Dedifferentiated amniotic fluid mesenchymal stem cell (primary cell): ENCODE measurements around the gene ZBED4.
A peak's percentile ranks its signal among the peaks of the same experiment; 100 is the strongest.

Experiments
- DNase-seq: peaks from one replicate; pipeline ENCODE4 v3.0.0-alpha.2; 2016; ENCODE audit errors: extremely low spot score

The ZBED4 gene

DNA sequence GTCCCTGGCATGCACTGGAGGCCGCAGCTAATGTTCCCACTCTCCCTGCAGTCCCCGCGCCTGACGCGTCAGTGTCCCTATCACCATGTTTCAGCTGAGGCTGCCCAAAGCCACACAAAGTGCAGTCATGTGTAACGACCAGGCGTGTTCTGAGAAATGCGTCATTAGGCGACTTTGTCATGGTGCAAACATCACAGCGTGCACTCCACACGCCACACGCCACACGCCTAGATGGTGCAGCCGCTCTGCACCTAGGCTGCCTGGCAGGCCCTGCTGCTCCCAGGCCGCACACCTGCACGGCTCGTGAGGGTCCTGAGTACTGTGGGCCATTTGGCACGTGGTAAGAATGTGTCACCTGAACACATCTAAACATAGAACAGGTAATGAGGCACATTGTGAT, 67.2 kb downstream of the ZBED4 start:
- no peak for DNase-seq

GRCh38 chr22:49921508-49922278, 68.0 kb downstream of the ZBED4 start:
- no peak for DNase-seq

GRCh38 chr22:49922484-49922883, 68.8 kb downstream of the ZBED4 start:
- DNase-seq = no peak

- no peak for DNase-seq
Observed at GRCh38 chr22:49922926-49923325, 69.3 kb downstream of the ZBED4 start.

- DNase-seq = no peak
Observed at GRCh38 chr22:49923445-49923844, 69.8 kb downstream of the ZBED4 start.

DNA sequence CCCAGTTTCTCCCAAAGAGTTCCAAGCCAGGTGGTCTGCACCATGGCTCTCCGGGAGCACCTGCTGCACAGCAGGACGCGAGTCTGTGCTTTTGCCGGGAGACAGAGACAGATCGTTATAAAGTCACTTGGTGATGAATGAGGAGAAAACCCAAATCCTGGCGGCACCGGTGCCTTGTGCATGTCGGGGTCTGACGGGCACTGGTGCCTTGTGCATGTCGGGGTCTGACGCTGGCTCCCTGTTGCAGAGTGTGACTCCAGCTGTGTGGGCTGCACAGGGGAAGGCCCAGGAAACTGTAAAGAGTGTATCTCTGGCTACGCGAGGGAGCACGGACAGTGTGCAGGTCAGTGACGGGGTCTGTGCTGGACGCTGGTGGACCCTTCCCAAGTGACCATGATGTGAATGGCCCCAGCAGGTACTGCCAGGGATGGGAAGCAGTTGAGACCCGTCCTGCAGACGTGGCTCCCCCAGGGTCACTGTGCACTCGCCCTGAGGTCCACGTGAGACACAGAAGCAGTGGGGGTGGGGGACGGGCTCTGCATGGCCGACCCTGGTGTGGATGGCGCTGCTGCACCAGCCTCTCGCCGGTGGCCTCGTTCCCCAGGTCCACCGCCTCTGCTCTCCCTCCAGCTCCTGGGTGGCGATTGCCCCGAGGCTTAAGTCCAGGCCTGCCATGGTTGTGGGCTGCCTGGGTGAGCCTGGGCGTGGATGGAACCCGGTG, 70.6 kb downstream of the ZBED4 start:
- no peak for DNase-seq

DNA sequence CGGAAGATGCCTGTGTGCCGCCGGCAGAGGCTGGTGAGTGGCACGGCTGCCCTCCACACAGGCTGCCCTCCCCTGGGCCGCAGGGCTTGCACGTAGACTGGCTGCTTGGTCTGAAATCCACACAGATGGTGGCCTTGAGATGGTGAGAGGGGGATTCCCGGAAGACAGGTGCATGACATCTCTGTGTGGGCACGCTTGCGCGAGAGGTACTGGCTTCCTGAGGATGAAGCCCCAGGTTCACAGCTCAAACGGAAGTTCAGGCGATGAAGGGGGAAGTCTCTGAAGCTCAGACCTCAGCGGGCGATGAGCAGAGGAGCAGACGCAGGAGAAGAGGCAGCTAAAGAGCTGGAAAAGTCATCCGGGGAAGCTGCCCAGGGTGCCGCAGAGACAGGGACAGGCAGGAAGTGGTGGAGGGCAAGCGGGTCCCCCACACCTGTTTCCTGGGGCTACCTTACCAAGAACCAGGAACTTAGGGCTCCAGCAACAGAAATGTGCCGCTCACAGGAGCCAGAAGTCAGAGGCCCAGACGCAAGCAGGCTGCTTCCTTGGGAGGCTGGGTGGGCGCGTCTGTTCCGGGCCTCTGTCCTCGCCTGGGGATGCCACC, 72.0 kb downstream of the ZBED4 start:
- no peak for DNase-seq

- DNase-seq = no peak
Observed at GRCh38 chr22:49926916-49927315, 73.3 kb downstream of the ZBED4 start.

- DNase-seq = no peak
Observed at GRCh38 chr22:49927483-49928184, 74.0 kb downstream of the ZBED4 start.

- DNase-seq = no peak
Observed at GRCh38 chr22:49928185-49928495, 74.5 kb downstream of the ZBED4 start.

DNA sequence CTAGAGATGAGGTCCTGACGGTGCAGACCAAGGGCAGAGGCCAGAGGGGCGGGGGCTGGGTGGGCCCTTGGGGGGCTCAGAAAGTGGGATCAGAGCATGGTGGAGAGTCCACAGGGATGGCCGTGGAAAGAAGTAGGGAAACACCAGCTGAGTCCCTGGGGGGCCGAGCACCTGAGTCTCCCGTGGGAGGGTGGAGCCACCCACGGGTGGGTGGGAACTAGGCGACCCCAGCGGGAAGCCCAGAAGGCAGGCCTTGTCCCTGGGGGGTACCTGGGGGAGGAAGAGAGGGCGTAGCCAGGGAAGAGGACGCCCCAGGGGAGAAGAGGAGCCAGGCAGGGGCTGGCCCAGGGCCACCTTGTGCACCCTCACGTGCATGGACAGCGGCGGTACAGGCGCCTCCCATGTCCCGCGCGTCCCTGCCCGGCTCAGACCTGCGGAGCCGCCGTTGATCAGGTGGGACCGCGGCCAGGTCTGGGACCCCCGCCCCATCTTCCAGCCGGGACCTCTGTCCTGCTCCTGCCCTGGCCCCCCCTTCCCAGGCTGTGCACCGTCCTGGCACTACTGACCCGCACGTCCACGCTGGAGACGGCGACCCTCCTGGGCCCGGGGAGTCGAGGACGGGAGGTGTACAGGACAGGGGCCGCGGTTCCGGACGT, 75.0 kb downstream of the ZBED4 start:
- DNase-seq = no peak

- no peak for DNase-seq
Observed at GRCh38 chr22:49929211-49929979, 75.8 kb downstream of the ZBED4 start.

DNA sequence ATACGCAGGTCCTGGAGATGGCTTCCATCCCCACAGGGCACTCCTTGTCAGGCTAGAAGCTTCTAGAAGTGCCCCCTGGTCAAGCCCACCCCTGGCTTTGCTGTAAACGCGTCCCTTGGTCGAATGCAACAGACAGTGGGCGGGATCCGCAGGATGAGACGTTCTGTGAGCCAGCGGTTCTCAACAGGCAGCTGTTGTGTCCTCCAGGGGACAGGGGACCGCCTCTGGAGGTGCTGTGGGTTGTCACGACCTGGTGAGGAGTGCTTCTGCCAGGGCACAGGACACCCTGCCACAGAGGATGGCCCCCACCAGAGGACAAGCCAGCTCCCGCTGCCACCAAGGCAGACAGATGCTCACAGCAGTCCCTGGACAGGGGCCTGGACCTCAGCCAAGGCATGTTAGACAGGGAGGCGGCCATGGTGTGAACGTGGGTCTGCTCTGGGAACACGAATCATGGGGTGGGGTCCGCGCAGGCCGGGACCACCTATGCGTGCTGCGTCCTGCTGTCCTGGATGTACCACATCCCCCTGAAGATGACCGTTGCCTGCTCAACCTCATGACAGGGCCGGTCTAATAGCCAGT, 76.4 kb downstream of the ZBED4 start:
- DNase-seq = no peak

DNA sequence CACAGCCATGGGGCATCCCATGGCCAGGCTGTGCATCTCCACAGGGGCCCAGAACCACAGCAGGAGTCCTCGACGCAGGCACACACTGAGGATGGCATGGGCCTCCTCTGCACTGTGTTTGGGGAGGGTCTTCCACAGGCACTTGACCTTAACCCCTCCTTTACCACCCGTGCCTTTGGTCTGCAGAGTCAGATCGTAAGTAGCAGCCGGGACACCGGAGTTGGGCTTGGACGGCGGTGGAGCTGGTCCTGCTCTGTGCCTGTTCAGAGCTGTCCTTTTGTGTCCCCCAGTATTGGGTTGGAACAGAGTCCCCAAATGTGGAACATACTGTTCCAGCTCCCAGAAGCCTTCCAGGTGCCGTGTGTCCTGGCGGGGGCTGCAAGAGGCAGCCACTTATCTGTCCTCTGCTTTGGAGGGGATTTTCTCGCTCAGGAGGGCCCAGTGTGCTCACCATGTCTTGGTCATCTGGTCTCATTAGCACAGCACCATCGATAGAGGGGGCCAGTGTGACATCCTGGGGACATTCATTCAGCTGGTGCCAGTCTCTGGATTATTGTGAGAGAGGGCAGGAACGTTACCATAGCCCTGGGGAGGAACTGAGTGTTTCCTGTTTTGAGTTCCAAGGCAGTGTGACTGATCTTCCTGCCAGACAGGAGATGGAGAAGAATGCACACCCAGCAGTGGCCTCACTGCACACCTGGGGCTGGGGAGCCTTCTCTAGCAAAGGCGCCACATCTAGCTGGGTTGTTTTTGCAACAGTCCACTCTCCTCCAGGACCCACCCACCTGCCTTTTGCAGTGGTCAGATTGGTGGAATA, 77.2 kb downstream of the ZBED4 start:
- DNase-seq = peak; percentile 46

DNA sequence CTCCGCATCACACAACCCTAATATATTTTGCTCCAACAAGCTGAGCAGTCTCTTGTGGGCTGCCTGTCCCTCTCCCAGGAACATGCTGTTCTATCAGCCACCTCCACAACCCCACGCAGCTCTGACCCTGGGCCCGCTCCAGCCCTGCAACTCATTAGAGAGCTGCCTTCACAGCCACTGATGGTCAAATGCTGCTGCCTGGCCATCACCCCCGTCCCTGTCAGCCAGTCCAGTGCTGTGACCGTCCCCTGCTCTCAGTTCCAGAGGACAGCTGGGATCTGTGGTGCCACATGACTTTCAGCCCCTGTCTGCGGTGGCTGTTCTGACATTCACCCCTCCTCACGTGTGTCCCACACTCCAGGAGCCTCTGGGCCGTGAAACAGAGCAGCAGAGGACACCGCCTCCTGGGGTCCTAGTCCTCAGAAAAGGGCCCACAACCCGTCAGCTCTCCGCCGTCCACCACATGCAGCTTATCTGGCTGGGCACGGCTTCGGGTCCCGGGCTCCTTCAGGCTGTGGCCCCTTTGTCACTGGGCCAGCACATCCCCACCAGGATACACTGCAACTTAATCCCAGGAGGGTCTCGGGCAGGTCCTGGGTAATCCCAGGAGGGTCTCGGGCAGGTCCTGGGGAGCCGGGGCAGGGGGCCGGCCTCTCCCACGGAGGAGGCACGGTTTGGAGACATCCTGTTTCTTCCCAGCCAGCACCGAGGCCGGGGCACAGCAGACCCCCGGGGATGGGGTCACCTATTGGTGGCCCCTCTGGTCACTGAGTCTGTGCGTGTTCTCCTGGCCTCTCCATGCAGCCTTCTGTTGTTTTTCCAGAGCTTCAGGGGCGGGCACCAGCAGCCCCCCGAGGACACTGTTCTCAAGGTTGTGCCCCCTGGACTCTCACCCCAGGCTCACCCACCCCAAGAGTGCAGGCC, 79.9 kb downstream of the ZBED4 start:
- DNase-seq = no peak

DNA sequence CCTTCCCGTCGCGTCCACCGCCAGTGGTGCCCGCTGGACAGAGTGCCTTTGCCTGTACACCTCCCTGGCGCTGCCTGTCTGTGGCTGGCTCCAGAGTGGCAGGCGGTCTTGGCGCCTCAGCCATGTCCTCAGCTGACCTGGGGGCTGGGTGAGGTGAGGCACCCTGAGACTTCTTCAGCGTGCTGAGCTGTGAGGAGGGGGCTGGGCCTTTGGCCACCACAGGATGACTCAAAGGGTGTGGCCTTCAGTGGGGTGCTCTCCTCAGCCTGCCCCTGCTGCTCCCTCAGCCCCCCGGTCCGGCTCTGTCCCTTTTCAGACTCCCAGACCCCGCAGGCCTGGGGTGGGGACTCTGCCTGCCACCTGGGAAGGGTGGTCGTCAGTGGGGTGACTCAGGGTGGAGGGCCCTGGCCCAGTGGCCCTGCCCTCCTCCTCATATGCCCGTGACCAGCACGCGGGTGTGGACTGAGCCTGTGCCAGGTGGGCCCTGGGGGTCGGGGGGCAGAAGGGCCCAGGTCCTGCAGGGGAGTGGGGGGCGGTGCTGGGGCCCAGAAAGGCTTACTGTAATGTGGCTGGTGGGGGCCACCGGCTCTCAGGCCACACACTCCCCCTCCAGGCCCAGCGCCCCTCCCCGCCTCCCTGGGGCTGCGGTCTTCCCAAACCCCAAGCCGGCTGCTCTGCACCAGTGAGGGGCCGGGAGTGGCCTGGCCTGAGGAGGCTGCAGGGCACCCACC, 80.7 kb downstream of the ZBED4 start:
- DNase-seq = no peak

DNA sequence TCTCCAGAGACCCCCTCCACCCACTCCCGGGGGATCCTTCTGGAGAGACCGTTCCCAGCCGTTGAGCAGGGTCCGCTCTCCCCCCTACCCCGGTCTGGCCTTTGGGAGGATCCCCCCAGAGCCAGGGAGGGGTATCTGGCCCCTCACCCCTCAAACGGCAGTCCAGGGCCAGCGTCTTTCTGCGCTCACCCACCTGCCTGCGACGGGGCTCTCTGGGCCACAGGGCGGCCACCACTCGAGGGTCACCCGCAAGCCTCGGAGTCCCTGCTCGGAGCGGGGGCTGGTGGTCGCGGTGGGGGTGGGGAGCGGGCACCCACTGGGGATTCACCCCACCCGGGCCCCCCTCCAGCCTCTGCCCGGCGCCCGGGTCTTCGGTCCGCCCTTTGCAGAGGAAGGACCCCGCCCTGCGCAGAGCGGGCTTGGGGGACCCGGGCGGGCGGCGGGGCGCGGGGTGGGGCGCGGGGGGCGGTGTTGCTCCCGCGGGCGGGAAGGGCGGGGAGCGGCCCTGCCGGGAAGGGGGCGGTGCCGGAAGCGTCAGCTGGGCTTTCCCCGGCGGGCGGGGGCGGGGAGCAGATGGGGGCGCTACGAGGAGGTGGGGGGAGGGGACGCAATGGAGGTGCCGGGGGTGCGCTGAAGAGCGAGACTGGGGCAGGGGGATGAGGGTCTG, 81.4 kb downstream of the ZBED4 start:
- no peak for DNase-seq

DNA sequence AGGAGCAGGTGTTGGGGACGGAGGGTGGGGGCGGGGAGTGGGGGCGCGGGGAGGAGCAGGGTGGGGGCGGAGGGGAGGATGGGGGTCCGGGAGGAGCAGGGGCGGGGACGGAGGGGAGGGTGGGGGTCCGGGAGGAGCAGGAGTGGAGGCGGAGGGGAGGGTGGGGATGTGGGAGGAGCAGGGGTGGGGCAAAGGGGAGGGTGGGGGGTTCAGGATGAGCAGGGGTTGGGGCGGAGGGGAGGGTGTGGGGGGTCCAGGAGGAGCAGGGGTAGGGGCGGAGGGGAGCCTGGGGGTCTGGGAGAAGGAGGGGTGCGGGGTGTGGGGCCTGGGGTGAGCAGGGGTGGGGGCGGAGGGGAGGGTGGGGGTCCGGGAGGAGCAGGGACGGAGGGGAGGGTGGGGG, 81.9 kb downstream of the ZBED4 start:
- DNase-seq = no peak
